Epithelial cell of proximal tubule (primary cell): ENCODE results near the gene TRERF1. TPM values are rescaled to one million over a fixed set of nuclear protein-coding genes. Genes with fewer than 3 reads are reported as not detected.

Experiments
- DNase-seq: peaks from one replicate; pipeline ENCODE4 v3.0.0-alpha.2; 2011; ENCODE audit warnings: low read depth
- H3K4me3 ChIP-seq: 2 replicates; pipeline ENCODE4 v1.5.1; 2011; ENCODE audit warnings: low read depth, mild to moderate bottlenecking, low read length
- total RNA-seq: library from RNA; depleted of rRNA; stranded (reverse); fragments of >200 nt; gene quantifications from 2 replicates; pipeline ENCODE4 v1.2.3, GENCODE V29; 2015
- TF ChIP-seq, protein P1 (sequence below): conservative IDR thresholded peaks from 2 replicates; pipeline ENCODE4 v1.5.1; 2012; ENCODE audit warnings: low read depth, mild to moderate bottlenecking, low read length

The TRERF1 gene, protein sequence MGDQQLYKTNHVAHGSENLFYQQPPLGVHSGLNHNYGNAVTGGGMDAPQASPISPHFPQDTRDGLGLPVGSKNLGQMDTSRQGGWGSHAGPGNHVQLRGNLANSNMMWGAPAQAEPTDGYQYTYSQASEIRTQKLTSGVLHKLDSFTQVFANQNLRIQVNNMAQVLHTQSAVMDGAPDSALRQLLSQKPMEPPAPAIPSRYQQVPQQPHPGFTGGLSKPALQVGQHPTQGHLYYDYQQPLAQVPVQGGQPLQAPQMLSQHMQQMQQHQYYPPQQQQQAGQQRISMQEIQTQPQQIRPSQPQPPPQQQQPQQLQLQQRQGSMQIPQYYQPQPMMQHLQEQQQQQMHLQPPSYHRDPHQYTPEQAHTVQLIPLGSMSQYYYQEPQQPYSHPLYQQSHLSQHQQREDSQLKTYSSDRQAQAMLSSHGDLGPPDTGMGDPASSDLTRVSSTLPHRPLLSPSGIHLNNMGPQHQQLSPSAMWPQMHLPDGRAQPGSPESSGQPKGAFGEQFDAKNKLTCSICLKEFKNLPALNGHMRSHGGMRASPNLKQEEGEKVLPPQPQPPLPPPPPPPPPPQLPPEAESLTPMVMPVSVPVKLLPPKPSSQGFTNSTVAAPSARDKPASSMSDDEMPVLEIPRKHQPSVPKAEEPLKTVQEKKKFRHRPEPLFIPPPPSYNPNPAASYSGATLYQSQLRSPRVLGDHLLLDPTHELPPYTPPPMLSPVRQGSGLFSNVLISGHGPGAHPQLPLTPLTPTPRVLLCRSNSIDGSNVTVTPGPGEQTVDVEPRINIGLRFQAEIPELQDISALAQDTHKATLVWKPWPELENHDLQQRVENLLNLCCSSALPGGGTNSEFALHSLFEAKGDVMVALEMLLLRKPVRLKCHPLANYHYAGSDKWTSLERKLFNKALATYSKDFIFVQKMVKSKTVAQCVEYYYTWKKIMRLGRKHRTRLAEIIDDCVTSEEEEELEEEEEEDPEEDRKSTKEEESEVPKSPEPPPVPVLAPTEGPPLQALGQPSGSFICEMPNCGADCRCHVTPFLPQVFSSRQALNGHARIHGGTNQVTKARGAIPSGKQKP (N-terminal part only)
- total RNA-seq, result 2.2 and 3.5 TPM in 2 replicates

DNA sequence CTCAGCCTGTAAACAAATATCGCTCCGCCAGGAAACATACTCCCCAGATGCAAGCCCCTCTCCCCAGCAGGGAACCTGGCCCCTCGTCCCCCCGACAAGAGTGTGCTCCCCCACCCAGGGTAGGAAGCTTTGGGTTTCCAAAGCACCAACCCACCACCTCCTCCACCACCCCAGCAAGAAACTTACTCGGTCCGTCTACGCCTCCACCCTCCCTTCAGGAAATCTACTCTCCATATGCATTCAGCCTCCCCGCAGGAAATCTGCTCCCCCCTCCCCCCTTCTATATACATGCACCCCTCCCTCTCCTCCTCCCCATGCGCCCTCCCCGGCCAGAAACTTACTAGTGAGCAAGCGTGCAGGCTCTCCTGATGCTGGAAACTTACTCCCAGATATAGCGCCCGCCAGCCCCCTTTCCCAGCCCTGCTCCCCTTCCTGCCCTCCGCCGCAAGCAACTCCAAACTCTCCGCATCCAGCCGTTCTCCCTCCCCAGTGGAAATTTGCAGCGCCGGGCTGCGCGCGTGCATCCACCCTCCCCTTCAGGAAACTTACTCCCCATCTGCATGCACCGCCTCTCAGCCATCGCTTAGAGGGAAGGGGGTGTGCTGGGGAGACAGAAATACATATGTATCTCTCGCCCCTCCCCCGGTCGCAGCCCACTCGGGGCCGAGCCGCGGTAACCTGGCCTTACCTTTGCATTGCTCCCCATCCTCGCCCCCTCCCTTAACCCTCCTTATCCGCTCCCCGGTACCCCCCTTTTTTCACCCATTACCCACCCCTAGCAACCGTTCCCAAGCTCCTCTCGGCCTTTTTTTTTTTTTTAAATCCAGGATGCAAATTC lies at the start of gene TRERF1:
TSS of gene TRERF1 (minus strand) at position 594 of the 838 bp plus-strand sequence. CDS start 182,336 bp downstream, outside the sequence.
- TF ChIP-seq, protein P1, sequence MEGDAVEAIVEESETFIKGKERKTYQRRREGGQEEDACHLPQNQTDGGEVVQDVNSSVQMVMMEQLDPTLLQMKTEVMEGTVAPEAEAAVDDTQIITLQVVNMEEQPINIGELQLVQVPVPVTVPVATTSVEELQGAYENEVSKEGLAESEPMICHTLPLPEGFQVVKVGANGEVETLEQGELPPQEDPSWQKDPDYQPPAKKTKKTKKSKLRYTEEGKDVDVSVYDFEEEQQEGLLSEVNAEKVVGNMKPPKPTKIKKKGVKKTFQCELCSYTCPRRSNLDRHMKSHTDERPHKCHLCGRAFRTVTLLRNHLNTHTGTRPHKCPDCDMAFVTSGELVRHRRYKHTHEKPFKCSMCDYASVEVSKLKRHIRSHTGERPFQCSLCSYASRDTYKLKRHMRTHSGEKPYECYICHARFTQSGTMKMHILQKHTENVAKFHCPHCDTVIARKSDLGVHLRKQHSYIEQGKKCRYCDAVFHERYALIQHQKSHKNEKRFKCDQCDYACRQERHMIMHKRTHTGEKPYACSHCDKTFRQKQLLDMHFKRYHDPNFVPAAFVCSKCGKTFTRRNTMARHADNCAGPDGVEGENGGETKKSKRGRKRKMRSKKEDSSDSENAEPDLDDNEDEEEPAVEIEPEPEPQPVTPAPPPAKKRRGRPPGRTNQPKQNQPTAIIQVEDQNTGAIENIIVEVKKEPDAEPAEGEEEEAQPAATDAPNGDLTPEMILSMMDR, result no peak
- H3K4me3 ChIP-seq, result peak within 1 kb of the TSS; percentile 79
- DNase-seq, result no peak

GRCh38 chr6:42498473-42499128 lies 46.9 kb upstream of the TRERF1 start:
- TF ChIP-seq, protein P1, result no peak
- no peak overlapping the region for H3K4me3 ChIP-seq
- no peak for DNase-seq

DNA sequence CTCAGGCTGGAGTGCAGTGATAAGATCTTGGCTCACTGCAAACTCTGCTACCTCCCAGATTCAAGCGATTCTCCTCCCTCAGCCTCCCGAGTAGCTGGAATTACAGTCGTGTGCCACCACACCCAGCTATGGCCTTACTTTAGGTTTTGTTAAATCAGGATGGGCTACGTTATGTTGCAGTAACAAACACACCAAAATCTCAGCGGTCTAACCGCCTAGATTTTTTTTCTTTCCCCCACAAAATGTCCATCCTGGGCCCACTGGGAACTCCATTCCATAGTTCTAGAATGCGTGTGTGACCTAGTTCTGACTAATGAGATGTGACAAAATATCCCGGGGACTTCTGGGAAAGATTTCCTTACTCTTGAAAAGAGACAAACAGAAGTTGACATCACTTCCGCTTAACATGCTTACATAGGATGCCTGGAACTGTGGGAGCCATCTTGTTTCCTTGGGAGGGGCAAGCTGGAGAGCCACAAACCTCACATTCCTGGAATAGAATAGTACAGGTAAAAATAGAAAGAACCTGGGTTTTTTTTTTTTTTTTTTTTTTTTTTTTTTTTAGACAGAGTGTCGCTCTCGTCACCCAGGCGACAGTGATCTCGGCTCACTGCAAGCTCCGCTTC lies 42.3 kb upstream of the TRERF1 start:
- no peak for DNase-seq
- TF ChIP-seq, protein P1, result no peak
- H3K4me3 ChIP-seq, result no peak overlapping the region

DNA sequence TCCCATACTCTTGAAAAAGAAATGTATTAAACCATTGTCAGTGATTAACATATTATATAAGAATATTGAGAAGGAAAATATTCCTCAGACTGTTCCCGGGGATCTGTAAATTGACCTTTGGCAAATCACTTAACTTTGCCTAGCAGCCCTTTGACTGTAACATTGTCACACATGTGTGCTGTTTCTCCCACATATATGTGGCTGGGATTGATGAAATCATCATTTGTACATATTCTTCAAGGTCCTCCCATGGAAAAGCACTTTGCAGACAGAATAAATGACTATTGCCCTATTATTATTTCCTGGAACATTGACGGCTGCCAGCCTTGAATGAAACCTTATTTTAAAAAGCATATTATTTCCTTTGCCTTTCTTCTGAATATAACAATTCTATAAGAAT lies 36.4 kb upstream of the TRERF1 start:
- DNase-seq, result no peak
- TF ChIP-seq, protein P1, result no peak
- no peak overlapping the region for H3K4me3 ChIP-seq

- TF ChIP-seq, protein P1, result no peak
- no peak overlapping the region for H3K4me3 ChIP-seq
- DNase-seq, result no peak
These were observed 32.5 kb upstream of the TRERF1 start for GRCh38 chr6:42484261-42484660.

GRCh38 chr6:42482174-42482573 lies 30.4 kb upstream of the TRERF1 start:
- no peak for DNase-seq
- TF ChIP-seq, protein P1, result no peak

More at GRCh38 chr6:42482174-42482573, 30.4 kb upstream of the TRERF1 start:
- no peak overlapping the region for H3K4me3 ChIP-seq
